ENCODE results near the gene CDC42BPB. TPM values are rescaled to one million over a fixed set of nuclear protein-coding genes. Genes with fewer than 3 reads are reported as not detected.

CDC42BPB gene
- total RNA-seq, 3 donors from 2014 or later (not counting 1 experiment from before 2014, with no cell fraction given), result 0.86 to 2.3 (median 2.0) TPM

GRCh38 chr14:102967506-102967795 lies 89.9 kb downstream of the CDC42BPB start:
- DNase-seq (no peak), ATAC-seq (no peak)
- Mint-ChIP-seq H3K4me1 (no peaks in the 10 kb centered on the region), H3K36me3 (no peaks in the 10 kb centered on the region), H3K27ac (no peak overlapping the region), H3K9me3 (no peaks in the 10 kb centered on the region), H3K27me3 (ENCODE audit: low read depth in 2 of 2) (peaks cover 0 to 2% of the 10 kb centered on the region in 2 donors), H3K4me3 (no peak overlapping the region)
- H3K27me3 ChIP-seq (ENCODE audit: control insufficient read depth, insufficient read depth, low read length), result no peaks in the 10 kb centered on the region
- H3K27ac ChIP-seq (ENCODE audit: low read length), result no peak overlapping the region
- H3K4me3 ChIP-seq (ENCODE audit: low read length), result no peak overlapping the region
- WGBS (ENCODE audit: insufficient coverage), result 92% methylated on average over 14 of the region's 14 CpGs
- TF ChIP-seq CTCF (IDR thresholded peaks at IDR 0.05), result no peak
- intact Hi-C loops (cut with micrococcal nuclease), result no loop called here
- H3K36me3 ChIP-seq (ENCODE audit: control insufficient read depth, insufficient read depth, low read length), result no peaks in the 10 kb centered on the region
- H3K4me1 ChIP-seq (ENCODE audit: control insufficient read depth, insufficient read depth, low read length), result no peaks in the 10 kb centered on the region
- H3K9me3 ChIP-seq (ENCODE audit: control insufficient read depth, insufficient read depth, low read length), result no peaks in the 10 kb centered on the region

GRCh38 chr14:102966681-102967505 lies 90.5 kb downstream of the CDC42BPB start:
- Mint-ChIP-seq H3K27me3 (ENCODE audit: low read depth in 2 of 2) (peaks cover 0 to 2% of the 10 kb centered on the region in 2 donors), H3K9me3 (no peaks in the 10 kb centered on the region), H3K36me3 (no peaks in the 10 kb centered on the region), H3K4me3 (no peak overlapping the region), H3K27ac (no peak overlapping the region), H3K4me1 (no peaks in the 10 kb centered on the region)
- intact Hi-C loops (cut with micrococcal nuclease), result no loop called here
- TF ChIP-seq CTCF (IDR thresholded peaks at IDR 0.05), result no peak
- ATAC-seq (no peak), DNase-seq (no peak)
- Histone ChIP-seq H3K4me3 (ENCODE audit: low read length) (no peak overlapping the region), H3K27ac (ENCODE audit: low read length) (no peak overlapping the region), H3K9me3 (ENCODE audit: control insufficient read depth, insufficient read depth, low read length) (no peaks in the 10 kb centered on the region), H3K27me3 (ENCODE audit: control insufficient read depth, insufficient read depth, low read length) (no peaks in the 10 kb centered on the region), H3K36me3 (ENCODE audit: control insufficient read depth, insufficient read depth, low read length) (no peaks in the 10 kb centered on the region), H3K4me1 (ENCODE audit: control insufficient read depth, insufficient read depth, low read length) (no peaks in the 10 kb centered on the region)
- WGBS (ENCODE audit: insufficient coverage), result 93% methylated on average over 20 of the region's 21 CpGs

DNA sequence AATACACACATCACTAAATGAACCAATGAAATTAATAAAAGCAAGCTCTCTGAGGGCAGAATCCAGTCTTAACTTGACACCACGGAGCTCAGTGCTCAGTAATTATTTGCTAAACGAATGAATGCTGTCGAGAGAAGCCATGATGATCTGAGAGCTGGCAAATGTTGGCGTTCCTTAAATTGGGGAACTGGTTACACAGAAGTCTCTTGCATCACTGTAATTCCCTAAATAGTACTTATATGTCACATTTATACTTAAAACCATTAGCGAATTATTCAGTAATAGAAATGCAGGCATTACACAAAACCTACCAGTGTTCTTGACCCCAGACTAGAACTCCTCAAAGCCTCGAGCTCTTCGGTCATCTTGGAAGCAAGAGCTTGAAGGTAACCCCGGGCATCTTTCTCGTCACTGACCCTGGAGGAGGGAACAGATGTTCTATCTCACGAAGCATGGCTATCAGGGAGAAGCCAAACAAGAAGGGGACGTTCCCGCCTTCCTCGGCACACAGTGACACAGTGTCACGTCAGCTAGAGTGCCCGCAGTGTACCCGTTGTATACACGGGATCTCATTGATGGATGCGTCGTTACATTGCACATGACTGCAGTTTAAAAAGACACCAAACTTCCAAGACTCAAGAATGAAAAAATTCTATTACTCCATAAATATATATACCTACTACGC lies 91.2 kb downstream of the CDC42BPB start:
- TF ChIP-seq CTCF (IDR thresholded peaks at IDR 0.05), result no peak
- Histone ChIP-seq H3K4me3 (ENCODE audit: low read length) (no peak overlapping the region), H3K36me3 (ENCODE audit: control insufficient read depth, insufficient read depth, low read length) (no peaks in the 10 kb centered on the region), H3K4me1 (ENCODE audit: control insufficient read depth, insufficient read depth, low read length) (no peaks in the 10 kb centered on the region), H3K27me3 (ENCODE audit: control insufficient read depth, insufficient read depth, low read length) (no peaks in the 10 kb centered on the region), H3K9me3 (ENCODE audit: control insufficient read depth, insufficient read depth, low read length) (no peaks in the 10 kb centered on the region), H3K27ac (ENCODE audit: low read length) (no peak overlapping the region)
- no peak for DNase-seq
- no peaks in the 10 kb centered on the region for H3K9me3 Mint-ChIP-seq
- WGBS (ENCODE audit: insufficient coverage), result 89% methylated on average over 20 of the region's 20 CpGs
- no peak overlapping the region for H3K27ac Mint-ChIP-seq
- intact Hi-C loops (cut with micrococcal nuclease), result no loop called here
- H3K4me1 Mint-ChIP-seq, result no peaks in the 10 kb centered on the region
- no peak overlapping the region for H3K4me3 Mint-ChIP-seq
- no peaks in the 10 kb centered on the region for H3K36me3 Mint-ChIP-seq
- no peaks in the 10 kb centered on the region for H3K27me3 Mint-ChIP-seq (ENCODE audit: low read depth in 2 of 2)
- ATAC-seq, result no peak
